ENCODE measurements around the gene PDE4D. TPM values are rescaled to one million over a fixed set of nuclear protein-coding genes. Genes with fewer than 3 reads are reported as not detected.

PDE4D gene
- total and polyA plus RNA-seq, 2 experiments from 2014 or later: 4.3 to 9.7 TPM

DNA sequence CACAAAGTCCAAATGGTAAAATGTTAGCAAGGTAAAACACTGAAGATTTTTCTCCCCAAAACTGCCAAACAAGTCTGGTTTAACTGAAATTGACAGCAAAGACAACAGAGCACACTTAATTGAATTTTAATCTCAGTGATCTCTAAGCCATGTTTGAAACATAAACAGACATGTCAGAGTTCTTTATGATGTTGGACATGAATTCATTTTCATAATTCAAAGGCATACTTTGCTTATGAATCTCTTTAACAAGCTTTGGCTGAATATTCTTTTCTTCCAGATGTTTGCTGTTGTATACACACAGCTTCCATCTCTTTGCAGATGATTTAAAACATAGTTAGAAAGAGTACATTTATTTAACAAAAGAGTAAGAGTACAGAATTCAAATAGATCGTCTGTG is 801.6 kb downstream of the PDE4D start:
- Histone ChIP-seq H3K27ac (no peak overlapping the region), H3K36me3 (ENCODE audit: low read depth) (no peaks in the 10 kb centered on the region), H3K27me3 (replicated peaks; ENCODE audit: insufficient read depth) (no peaks in the 10 kb centered on the region), H4K20me1 (ENCODE audit: insufficient read depth) (no peaks in the 10 kb centered on the region), H3F3A (ENCODE audit: insufficient read depth) (no peaks in the 10 kb centered on the region), H3K9ac (no peak overlapping the region), H3K79me2 (ENCODE audit: insufficient read depth) (no peaks in the 10 kb centered on the region), H3K9me3 (ENCODE audit: low read depth) (no peaks in the 10 kb centered on the region), H3K4me3 (no peak overlapping the region), H3K4me1 (ENCODE audit: insufficient read depth) (peaks cover 11% of the 10 kb centered on the region; the same call in 1 of the 2 replicates), H3K4me2 (ENCODE audit: unreplicated experiment) (no peak overlapping the region), H2AFZ (no peak overlapping the region), H3K9me2 (ENCODE audit: insufficient read depth) (peaks cover 6% of the 10 kb centered on the region; the same call in 1 of the 2 replicates)
- in situ Hi-C loops (cut with MboI): no loop called here
- TF ChIP-seq EZH2 (IDR thresholded peaks at IDR 0.05; ENCODE audit: insufficient read depth, poor library complexity, severe bottlenecking) (no peak), EZH2phosphoT487 (IDR thresholded peaks at IDR 0.05; ENCODE audit: insufficient read depth, low read depth) (no peak)
- 49 to 52% methylated on average over 1 of the region's 1 CpG for WGBS, 2 experiments (ENCODE audit: low coverage in 1 of 2, low lambda C conversion rate in 2 of 2, missing lambda C conversion rate in 2 of 2)
- no peak for DNase-seq

DNA sequence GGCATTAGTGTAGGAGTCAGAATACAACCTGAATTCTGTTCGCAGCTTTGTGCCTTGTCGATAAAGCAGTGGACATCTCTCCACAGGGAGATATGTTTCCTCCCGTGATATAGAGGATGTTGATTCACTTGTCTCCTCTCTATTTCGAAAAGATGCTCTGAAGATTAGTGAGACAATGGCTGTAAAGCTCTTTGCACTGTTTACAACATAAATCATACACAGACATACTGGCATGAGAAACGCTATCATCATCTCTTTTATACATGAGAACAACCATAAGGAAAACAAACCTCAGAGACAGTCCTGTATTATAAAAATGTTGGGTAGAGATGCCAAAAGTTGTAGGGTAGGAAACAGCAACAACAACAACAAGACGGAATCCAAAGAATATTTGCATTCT is 803.2 kb downstream of the PDE4D start:
- H3K4me3 ChIP-seq: no peak overlapping the region
- TF ChIP-seq EZH2 (IDR thresholded peaks at IDR 0.05; ENCODE audit: insufficient read depth, poor library complexity, severe bottlenecking): no peak
- TF ChIP-seq EZH2phosphoT487 (IDR thresholded peaks at IDR 0.05; ENCODE audit: insufficient read depth, low read depth): no peak
- no peaks in the 10 kb centered on the region for H4K20me1 ChIP-seq (ENCODE audit: insufficient read depth)
- no peaks in the 10 kb centered on the region for H3K27me3 ChIP-seq (replicated peaks; ENCODE audit: insufficient read depth)
- H3K27ac ChIP-seq: no peak overlapping the region
- WGBS, 2 experiments (ENCODE audit: low coverage in 1 of 2, low lambda C conversion rate in 2 of 2, missing lambda C conversion rate in 2 of 2): 91 to 95% methylated on average over 6 of the region's 6 CpGs
- no peak overlapping the region for H3K9ac ChIP-seq
- no peaks in the 10 kb centered on the region; the same call in 1 of the 2 replicates for H3K9me2 ChIP-seq (ENCODE audit: insufficient read depth)
- in situ Hi-C loops (cut with MboI): no loop called here
- H3K4me2 ChIP-seq (ENCODE audit: unreplicated experiment): no peak overlapping the region
- no peaks in the 10 kb centered on the region for H3K9me3 ChIP-seq (ENCODE audit: low read depth)
- no peaks in the 10 kb centered on the region for H3K36me3 ChIP-seq (ENCODE audit: low read depth)
- H2AFZ ChIP-seq: no peak overlapping the region
- H3F3A ChIP-seq (ENCODE audit: insufficient read depth): no peaks in the 10 kb centered on the region
- no peaks in the 10 kb centered on the region for H3K79me2 ChIP-seq (ENCODE audit: insufficient read depth)
- peaks cover 5% of the 10 kb centered on the region; the same call in 1 of the 2 replicates for H3K4me1 ChIP-seq (ENCODE audit: insufficient read depth)
- no peak for DNase-seq

DNA sequence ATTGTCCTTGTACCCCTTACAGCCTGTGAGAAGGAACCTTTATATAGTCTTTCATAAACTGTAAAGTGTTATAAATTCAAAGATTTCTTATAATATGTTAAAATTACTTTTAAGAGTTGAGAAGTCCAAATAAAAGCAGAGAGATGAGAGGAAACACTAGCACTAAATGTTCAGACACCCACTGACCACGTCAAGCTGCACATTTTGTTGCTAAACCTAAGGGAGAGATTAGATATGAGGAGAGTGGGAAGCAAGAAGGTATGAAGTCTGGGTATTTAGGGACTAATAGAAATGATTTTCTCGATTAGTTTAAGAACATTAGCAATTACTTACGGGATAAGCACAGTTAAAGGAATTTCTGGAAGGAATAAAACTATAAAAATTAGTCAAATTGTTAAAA is 803.8 kb downstream of the PDE4D start:
- Histone ChIP-seq H3K4me3 (no peak overlapping the region), H3F3A (ENCODE audit: insufficient read depth) (no peaks in the 10 kb centered on the region), H3K79me2 (ENCODE audit: insufficient read depth) (no peaks in the 10 kb centered on the region), H3K9ac (no peak overlapping the region), H3K27me3 (replicated peaks; ENCODE audit: insufficient read depth) (no peaks in the 10 kb centered on the region), H3K4me2 (ENCODE audit: unreplicated experiment) (no peak overlapping the region), H4K20me1 (ENCODE audit: insufficient read depth) (no peaks in the 10 kb centered on the region), H3K36me3 (ENCODE audit: low read depth) (no peaks in the 10 kb centered on the region), H3K27ac (no peak overlapping the region), H3K4me1 (ENCODE audit: insufficient read depth) (no peaks in the 10 kb centered on the region), H3K9me3 (ENCODE audit: low read depth) (no peaks in the 10 kb centered on the region), H2AFZ (no peak overlapping the region), H3K9me2 (ENCODE audit: insufficient read depth) (no peaks in the 10 kb centered on the region; the same call in 1 of the 2 replicates)
- no peak for DNase-seq
- in situ Hi-C loops (cut with MboI): no loop called here
- 75 to 78% methylated on average over 3 of the region's 3 CpGs for WGBS, 2 experiments (ENCODE audit: low coverage in 1 of 2, low lambda C conversion rate in 2 of 2, missing lambda C conversion rate in 2 of 2)
- no peak for TF ChIP-seq EZH2 (IDR thresholded peaks at IDR 0.05; ENCODE audit: insufficient read depth, poor library complexity, severe bottlenecking)
- no peak for TF ChIP-seq EZH2phosphoT487 (IDR thresholded peaks at IDR 0.05; ENCODE audit: insufficient read depth, low read depth)

DNA sequence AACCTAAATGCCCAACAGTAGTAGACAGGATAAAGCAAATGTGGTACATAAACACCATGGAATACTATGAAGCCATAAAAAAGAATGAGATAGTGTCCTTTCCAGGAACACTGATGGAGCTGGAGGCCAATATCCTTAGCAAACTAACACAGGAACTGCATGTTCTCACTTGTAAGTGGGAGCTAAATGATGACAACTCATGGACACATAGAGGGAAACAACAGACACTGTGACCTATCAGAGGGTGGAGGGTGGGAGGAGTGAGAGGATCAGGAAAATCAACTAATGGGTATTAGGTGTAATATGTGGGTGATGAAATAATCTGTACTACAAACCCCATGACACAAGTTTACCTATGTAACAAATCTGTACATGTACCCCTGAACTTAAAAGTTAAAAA is 805.0 kb downstream of the PDE4D start:
- Histone ChIP-seq H3K9ac (no peak overlapping the region), H3K27ac (no peak overlapping the region), H3K27me3 (replicated peaks; ENCODE audit: insufficient read depth) (no peaks in the 10 kb centered on the region), H2AFZ (no peak overlapping the region), H3K9me3 (ENCODE audit: low read depth) (no peaks in the 10 kb centered on the region), H3F3A (ENCODE audit: insufficient read depth) (no peaks in the 10 kb centered on the region), H3K36me3 (ENCODE audit: low read depth) (no peaks in the 10 kb centered on the region), H3K9me2 (ENCODE audit: insufficient read depth) (no peaks in the 10 kb centered on the region; the same call in 1 of the 2 replicates), H3K4me3 (no peak overlapping the region), H3K4me2 (ENCODE audit: unreplicated experiment) (no peak overlapping the region), H4K20me1 (ENCODE audit: insufficient read depth) (no peaks in the 10 kb centered on the region), H3K4me1 (ENCODE audit: insufficient read depth) (no peaks in the 10 kb centered on the region), H3K79me2 (ENCODE audit: insufficient read depth) (no peaks in the 10 kb centered on the region)
- no peak for DNase-seq
- TF ChIP-seq EZH2phosphoT487 (IDR thresholded peaks at IDR 0.05; ENCODE audit: insufficient read depth, low read depth) (no peak), EZH2 (IDR thresholded peaks at IDR 0.05; ENCODE audit: insufficient read depth, poor library complexity, severe bottlenecking) (no peak)
- in situ Hi-C loops (cut with MboI): no loop called here

DNA sequence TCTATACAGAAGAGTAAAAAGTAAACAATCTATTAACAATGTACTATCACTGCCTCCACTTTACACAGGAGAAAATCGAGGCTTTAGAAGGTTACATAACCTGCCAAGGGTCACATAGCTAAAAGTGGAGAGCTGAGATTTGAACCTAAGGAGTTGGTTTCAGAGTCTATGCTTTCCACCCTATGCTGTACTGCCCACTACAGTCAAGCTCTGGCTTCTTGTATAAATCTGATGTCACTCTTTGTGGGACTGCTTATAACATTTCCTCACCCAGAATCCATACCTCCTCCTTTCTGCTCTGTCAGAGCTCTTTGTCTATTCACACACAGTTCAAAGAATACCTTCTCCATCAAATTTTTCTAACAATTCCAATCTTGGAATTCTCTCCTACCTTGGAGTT is 807.5 kb downstream of the PDE4D start:
- Histone ChIP-seq H3K4me3 (no peak overlapping the region), H3K36me3 (ENCODE audit: low read depth) (no peaks in the 10 kb centered on the region), H3K4me2 (ENCODE audit: unreplicated experiment) (no peak overlapping the region), H3K4me1 (ENCODE audit: insufficient read depth) (no peaks in the 10 kb centered on the region), H3F3A (ENCODE audit: insufficient read depth) (no peaks in the 10 kb centered on the region), H3K9ac (no peak overlapping the region), H3K79me2 (ENCODE audit: insufficient read depth) (no peaks in the 10 kb centered on the region), H3K9me3 (ENCODE audit: low read depth) (no peaks in the 10 kb centered on the region), H2AFZ (no peak overlapping the region), H3K27me3 (replicated peaks; ENCODE audit: insufficient read depth) (no peaks in the 10 kb centered on the region), H3K9me2 (ENCODE audit: insufficient read depth) (no peaks in the 10 kb centered on the region; the same call in 1 of the 2 replicates), H4K20me1 (ENCODE audit: insufficient read depth) (no peaks in the 10 kb centered on the region), H3K27ac (no peak overlapping the region)
- 75 to 77% methylated on average over 1 of the region's 1 CpG for WGBS, 2 experiments (ENCODE audit: low coverage in 1 of 2, low lambda C conversion rate in 2 of 2, missing lambda C conversion rate in 2 of 2)
- no peak for TF ChIP-seq EZH2phosphoT487 (IDR thresholded peaks at IDR 0.05; ENCODE audit: insufficient read depth, low read depth)
- no peak for TF ChIP-seq EZH2 (IDR thresholded peaks at IDR 0.05; ENCODE audit: insufficient read depth, poor library complexity, severe bottlenecking)
- no peak for DNase-seq
- in situ Hi-C loops (cut with MboI): no loop called here

Measured in GM23248 (cell line).